ENCODE results near the gene RASGRP4. TPM values are rescaled to one million over a fixed set of nuclear protein-coding genes. Genes with fewer than 3 reads are reported as not detected.

Gene RASGRP4
- total and polyA plus RNA-seq, 7 donors: 0.69 to 3.6 (median 3.0) TPM

DNA sequence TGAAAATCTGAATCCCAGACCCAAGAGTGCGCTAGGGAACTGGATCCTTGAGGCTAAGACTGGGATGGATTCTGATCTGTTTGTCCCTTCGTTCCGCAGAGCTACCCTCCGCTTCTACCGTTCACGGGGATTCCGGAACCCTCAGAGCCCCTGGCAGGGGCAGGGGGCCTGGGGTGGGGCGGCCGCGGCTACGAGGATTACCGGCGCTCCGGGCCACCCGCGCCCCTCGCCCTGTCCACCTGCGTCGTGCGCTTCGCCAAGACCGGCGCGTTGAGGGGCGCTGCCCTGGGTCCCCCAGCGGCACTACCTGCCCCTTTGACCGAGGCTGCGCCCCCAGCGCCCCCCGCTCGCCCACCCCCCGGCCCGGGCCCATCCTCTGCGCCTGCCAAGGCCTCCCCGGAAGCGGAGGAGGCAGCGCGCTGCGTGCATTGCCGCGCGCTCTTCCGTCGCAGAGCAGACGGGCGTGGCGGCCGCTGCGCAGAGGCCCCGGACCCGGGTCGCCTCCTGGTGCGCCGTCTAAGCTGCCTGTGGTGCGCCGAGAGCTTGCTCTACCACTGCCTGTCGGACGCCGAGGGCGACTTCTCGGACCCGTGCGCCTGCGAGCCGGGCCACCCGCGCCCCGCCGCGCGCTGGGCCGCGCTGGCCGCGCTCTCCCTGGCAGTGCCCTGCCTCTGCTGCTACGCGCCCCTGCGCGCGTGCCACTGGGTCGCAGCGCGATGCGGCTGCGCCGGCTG, 30.5 kb downstream of the RASGRP4 start:
- H3K4me3 ChIP-seq: no peak overlapping the region
- intact Hi-C loops (cut with DNase I): no loop called here

DNA sequence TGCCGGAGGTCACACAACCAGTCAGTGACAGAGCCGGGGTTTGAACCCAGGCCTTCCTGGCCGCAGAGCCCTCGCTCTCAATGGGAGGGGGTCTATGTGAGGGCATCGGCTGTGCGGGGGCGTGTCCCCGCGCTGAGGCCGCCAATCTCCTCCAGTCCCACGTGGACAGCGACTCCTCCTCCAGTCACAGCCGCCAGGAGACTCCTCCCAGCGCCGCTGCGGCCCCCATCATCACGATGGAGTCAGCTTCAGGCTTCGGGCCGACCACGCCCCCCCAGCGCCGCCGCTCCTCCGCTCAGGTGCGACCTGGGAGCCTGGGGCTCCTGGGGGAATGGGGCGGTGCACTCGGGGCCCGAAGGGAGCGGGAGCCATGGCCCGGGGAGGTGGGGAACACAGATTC, 31.5 kb downstream of the RASGRP4 start:
- peaks cover 0 to 2% (median under 1%) of the 10 kb centered on the region in 4 donors for H3K4me1 ChIP-seq
- H3K36me3 ChIP-seq: no peaks in the 10 kb centered on the region
- H3K27ac ChIP-seq: no peak overlapping the region
- intact Hi-C loops (cut with DNase I): no loop called here
- TF ChIP-seq, protein P1, sequence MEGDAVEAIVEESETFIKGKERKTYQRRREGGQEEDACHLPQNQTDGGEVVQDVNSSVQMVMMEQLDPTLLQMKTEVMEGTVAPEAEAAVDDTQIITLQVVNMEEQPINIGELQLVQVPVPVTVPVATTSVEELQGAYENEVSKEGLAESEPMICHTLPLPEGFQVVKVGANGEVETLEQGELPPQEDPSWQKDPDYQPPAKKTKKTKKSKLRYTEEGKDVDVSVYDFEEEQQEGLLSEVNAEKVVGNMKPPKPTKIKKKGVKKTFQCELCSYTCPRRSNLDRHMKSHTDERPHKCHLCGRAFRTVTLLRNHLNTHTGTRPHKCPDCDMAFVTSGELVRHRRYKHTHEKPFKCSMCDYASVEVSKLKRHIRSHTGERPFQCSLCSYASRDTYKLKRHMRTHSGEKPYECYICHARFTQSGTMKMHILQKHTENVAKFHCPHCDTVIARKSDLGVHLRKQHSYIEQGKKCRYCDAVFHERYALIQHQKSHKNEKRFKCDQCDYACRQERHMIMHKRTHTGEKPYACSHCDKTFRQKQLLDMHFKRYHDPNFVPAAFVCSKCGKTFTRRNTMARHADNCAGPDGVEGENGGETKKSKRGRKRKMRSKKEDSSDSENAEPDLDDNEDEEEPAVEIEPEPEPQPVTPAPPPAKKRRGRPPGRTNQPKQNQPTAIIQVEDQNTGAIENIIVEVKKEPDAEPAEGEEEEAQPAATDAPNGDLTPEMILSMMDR (IDR thresholded peaks at IDR 0.05): no peak
- TF ChIP-seq POLR2AphosphoS5 (IDR thresholded peaks at IDR 0.05) (no peak), EP300 (IDR thresholded peaks at IDR 0.05) (no peak), POLR2A (IDR thresholded peaks at IDR 0.05) (no peak)
- 4 to 5% methylated on average over 30 of the region's 30 CpGs for WGBS, 2 donors
- H3K4me3 ChIP-seq: no peak overlapping the region
- H3K27me3 ChIP-seq: peaks cover 22 to 79% (median 46%) of the 10 kb centered on the region in 3 donors
- no peak for DNase-seq
- no peaks in the 10 kb centered on the region for H3K9me3 ChIP-seq

More for the DNA sequence above, 30.5 kb downstream of the RASGRP4 start:
- no peaks in the 10 kb centered on the region for H3K9me3 ChIP-seq
- no peak for DNase-seq
- TF ChIP-seq, protein P1 (IDR thresholded peaks at IDR 0.05): no peak
- TF ChIP-seq POLR2AphosphoS5 (IDR thresholded peaks at IDR 0.05) (no peak), EP300 (IDR thresholded peaks at IDR 0.05) (no peak), POLR2A (IDR thresholded peaks at IDR 0.05) (no peak)
- H3K27ac ChIP-seq: no peak overlapping the region
- no peaks in the 10 kb centered on the region for H3K36me3 ChIP-seq
- H3K27me3 ChIP-seq: peaks cover 22 to 79% (median 57%) of the 10 kb centered on the region in 3 donors
- H3K4me1 ChIP-seq: no peaks in the 10 kb centered on the region
- 6% methylated on average over 86 of the region's 86 CpGs for WGBS, 2 donors

DNA sequence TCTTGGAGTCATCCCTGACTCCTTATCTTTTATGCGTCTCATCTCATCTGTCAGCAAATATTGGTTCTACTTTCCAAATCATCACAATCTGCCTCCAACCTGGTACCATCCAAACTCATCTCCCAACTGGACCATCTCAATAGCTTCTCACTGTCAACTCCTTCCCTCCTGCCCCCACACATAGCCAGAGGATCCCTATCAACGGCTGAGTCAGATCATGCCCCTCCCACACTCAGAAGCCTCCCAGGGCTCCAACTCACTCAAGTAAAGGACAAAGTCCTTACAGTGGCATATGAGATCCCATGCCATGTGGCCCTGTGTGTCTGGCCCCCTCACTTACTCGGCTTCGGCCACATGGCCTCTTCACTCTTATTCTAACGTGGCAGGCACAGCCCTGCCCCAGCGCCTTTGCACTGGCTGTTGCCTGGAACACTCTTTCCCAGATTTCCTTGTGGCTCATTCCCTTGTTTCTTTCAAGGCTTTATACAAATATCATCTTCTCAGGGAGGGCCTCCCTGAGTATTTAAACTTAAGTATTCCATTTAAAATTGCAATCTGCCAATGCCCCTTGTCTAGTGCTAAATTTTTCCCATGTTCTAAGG, 33.2 kb downstream of the RASGRP4 start:
- no peaks in the 10 kb centered on the region for H3K36me3 ChIP-seq
- 35 to 69% methylated on average over 6 of the region's 6 CpGs for WGBS, 2 donors
- no peaks in the 10 kb centered on the region for H3K9me3 ChIP-seq
- peaks cover 11 to 79% (median 44%) of the 10 kb centered on the region in 3 donors for H3K27me3 ChIP-seq
- no peak overlapping the region for H3K27ac ChIP-seq
- H3K4me1 ChIP-seq: peaks cover 0 to 19% (median 17%) of the 10 kb centered on the region in 4 donors
- DNase-seq: no peak
- intact Hi-C loops (cut with DNase I): no loop called here
- TF ChIP-seq EP300 (IDR thresholded peaks at IDR 0.05) (no peak), POLR2A (IDR thresholded peaks at IDR 0.05) (no peak)
- TF ChIP-seq, protein P1 (IDR thresholded peaks at IDR 0.05): no peak
- H3K4me3 ChIP-seq: no peak overlapping the region

DNA sequence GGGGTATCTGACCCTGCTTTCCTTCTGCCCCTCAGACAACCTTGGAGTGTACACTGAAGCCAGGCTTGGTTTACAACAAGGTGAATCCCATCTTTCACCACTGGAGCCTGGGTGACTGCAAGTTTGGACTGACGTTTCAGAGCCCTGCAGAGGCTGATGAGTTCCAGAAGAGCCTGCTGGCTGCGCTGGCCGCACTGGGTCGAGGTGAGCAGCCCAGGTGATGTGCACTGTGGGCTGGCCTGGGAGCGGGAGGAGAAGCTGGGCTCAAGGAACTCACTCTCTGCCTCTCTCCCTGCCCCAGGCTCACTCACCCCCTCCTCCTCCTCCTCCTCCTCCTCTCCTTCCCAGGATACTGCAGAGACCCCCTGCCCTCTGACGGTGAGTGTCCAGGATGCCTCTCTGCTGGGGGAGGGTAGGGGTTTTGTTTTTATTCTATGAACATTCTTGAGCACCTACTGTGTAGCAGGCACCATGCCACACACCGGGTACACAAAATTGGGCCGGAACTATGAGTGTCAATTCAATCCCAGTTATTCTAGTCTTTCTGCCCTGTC, 34.0 kb downstream of the RASGRP4 start:
- intact Hi-C loops (cut with DNase I): no loop called here
- Histone ChIP-seq H3K4me1 (peaks cover 0 to 27% (median 25%) of the 10 kb centered on the region in 4 donors), H3K9me3 (no peaks in the 10 kb centered on the region), H3K27me3 (peaks cover 13 to 79% (median 44%) of the 10 kb centered on the region in 3 donors), H3K4me3 (no peak overlapping the region), H3K27ac (no peak overlapping the region), H3K36me3 (no peaks in the 10 kb centered on the region)
- 67 to 70% methylated on average over 8 of the region's 8 CpGs for WGBS, 2 donors
- no peak for TF ChIP-seq POLR2A (IDR thresholded peaks at IDR 0.05)
- TF ChIP-seq, protein P1 (IDR thresholded peaks at IDR 0.05): no peak
- no peak for TF ChIP-seq POLR2AphosphoS5 (IDR thresholded peaks at IDR 0.05)
- TF ChIP-seq EP300 (IDR thresholded peaks at IDR 0.05): no peak
- DNase-seq: no peak
